CMK (cell line): ENCODE measurements around the gene GSTM3.

Source experiments
- DNase-seq: peaks from one replicate; pipeline ENCODE4 v3.0.0-alpha.2; 2010; ENCODE audit warnings: low read depth

GSTM3 gene

DNA sequence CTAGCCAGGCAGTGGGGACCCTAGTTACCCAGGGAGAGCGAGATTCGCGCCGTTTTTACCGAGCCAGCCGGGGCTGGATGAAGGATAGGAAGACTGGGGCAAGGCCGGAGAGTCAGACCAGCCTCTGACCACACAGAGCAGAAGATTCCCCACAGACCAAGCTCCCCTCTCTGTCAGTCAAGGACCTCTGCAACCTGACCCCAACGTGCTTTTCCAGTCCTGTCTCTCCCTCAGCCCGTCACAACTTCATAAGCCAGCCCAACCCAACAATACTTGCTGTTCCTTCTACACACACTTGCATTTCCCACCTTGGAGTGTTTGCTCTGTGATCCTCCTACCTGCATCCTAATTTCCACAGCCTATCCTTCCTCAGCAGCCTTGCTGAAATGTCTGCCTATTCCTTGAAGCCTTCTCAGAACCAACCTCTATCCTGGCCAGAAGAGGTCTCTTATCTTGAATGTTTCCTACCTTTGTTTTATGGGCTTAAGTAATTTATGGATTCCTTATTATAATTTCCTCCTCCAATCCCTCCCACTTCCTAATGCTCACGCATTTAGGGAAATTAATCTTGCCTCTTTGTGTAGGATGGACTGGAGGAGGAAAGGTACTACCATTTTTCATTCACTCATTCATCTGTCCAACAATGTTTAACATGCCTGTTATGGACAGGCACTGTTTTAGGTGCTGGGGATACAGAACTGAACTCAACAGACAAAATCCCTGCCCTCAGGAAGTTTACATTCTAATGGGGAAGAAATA is at the start of gene GSTM3:
Gene GSTM3 (minus strand): TSS at position 424 of the 759 bp plus-strand sequence. CDS start 751 bp downstream, outside the sequence.
- DNase-seq, result no peak

DNA sequence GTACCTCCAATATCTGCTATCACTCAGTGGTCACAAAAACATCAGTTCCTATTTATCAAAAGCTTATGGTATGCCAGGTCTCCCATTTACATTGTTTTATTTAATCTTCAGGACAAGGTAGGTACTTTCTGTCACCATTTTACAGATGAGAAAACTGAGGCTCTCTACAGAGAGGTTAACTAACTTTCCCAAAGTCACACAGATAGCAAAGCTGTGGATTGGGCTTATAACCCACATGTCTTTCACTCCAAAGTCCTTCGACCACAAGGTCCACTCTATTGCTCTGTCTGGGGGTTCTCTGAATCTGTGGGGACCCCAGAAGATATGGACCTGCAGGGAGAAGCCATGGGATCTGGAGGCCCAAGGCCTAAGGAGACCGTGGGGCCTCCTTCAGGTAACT is 49.5 kb upstream of the GSTM3 start:
- DNase-seq, result no peak

DNA sequence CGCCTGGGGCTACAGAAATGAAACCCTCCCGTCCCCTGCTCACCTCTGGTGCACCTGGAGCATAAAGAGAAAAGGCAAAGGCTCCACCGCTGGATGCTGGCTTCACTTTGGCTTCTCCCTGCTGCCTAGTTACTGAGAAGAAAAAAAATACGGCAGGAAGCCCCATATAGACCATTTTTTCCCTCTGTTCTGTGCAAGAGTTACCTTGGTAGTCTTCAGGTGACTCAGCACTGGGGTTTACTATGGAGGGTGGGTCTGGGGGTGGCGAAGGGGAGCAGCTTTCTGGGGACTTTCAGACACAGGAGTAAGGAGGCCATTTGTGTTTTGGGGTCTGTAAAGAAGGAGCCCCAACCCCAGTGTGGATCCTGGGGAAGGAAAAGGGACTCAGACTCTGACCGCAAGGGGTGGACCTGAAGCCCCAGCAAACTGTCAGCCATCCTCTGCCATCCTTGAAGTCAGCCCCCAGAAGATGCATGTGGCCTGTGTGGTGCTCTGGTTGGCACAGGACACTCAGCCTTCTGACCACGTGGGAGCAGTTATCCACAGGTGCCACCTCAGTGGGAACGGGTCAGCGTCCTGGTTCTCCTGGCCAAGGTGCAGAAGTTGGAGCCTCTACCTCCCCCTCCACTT is 48.8 kb upstream of the GSTM3 start:
- no peak for DNase-seq

DNA sequence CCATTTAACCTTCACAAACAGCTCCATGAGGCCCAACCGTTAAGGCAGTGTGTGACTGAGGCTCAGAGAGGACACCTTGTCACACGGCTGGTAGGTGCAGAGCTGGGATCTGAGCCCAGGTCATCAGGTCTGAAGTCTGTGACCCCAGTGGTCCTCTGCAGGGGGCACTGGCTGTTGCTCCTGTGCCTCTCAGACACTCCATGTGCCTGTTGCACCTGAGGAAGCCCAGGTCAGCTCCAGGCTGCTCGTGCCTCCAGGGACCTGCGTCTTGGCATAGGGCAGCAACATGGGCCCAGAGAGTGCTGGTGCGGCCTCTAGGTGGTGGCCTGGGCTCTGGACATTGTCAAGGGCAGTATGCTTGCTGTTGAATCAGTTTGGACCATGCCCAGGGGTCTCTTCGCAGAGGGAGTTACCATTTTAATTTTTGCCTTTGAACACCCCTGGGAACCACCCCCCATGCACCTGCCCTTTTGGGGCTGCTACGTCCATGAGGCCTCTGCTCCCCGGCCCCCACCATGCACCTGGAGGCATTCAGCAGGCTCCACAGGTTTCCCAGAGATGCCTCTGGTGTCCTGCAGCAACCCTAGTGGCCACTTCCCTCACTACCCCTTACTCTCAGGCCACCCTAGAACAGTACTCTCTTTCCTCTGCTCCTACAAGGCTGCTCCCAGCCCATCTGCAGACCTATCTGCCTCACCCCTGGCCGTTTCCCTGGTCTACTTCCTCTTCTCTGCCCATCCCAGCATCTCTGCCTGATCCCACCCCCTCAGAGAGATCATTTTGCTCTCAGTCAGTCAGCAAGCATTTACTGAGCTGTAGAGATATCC is 48.1 kb upstream of the GSTM3 start:
- peak; percentile 89 for DNase-seq

DNA sequence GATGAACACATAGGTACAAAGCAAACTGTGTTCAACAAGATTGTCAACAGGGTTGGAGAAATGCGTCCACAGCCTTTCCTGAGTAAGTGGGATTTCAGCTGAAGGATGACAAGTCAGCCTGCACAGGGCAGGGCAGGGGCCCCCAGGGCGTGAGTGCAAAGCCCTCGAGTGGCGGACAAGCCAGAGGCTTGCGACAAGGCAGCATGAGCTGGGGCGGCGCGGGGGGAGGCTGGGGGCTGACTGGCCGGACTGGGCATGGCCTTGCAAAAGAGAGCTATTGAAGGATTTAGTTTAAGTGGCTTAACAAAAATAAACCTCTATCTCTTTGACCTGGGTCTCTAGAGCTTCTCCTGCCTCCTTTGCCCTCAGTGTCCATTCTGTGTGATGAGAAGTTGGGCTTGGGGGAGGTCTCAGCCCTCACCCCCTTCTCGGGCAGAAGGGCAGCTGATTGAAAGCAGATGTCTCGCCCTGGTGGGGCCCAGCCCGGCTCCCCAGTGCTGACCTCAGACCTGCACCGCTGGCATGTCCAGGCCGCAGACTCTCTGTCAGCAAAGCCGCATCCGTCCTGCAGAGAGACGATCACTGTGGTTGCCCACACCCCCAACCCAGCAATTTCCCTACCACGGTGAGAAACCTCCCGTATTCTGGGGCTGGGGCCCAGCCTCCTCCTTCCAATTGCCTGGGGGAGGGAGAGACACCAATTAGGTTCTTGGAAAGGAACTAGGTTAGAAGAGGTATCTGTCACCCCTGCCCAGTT is 47.2 kb upstream of the GSTM3 start:
- no peak for DNase-seq

DNA sequence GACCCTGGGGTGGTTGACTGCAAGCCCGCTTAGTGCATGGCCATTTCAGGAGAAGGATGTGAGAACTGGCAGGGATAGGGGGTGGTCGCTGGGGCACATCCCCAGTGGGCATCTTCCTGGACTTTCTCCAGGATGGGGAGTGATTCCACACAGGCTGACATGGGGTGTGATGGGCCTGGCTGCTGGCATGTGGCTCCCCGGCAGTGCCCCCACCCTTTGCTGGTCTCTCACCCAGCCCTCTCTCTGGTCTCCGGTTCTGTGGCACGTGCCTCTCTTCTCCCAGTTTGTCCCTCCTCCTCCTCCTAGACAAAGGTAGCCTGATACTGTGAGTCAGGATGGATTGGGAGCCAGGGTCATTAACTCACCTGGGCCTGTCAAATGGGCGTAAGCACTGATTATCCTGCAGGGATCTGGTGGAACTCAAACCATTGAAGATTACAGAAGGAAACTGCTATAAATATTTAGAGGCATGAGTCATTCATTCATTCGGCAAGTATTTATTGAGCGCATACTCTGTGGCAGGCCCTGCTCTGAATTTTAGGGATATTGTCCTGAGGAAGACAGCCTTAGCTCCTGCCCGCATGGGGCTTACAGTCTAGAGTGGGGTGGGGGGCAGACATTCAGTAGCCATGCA is 46.5 kb upstream of the GSTM3 start:
- DNase-seq, result no peak

DNA sequence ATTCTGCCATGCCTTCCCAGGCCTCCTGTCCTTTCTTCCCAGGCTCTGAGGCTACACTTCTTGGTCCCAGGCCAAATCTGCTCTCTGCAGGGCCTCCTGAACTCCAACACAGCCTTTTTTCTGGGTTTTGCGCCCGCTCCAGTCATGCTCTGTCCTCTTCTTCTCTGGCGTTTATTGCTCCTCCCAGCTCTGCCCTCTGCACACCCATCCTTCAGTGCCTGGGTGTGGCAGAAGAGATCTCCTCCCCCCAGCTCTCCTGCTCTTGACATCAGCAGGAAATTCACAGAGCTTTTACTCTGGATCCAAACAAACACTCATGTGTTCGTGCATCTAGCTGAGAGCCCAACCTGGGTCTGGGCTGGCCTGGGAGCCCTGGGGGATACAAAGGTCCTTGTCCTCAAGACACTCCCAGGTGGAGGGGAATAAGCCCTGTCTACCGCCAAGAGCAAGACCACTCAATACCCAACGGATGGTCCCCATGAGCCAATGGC is 45.7 kb upstream of the GSTM3 start:
- DNase-seq, result no peak

DNA sequence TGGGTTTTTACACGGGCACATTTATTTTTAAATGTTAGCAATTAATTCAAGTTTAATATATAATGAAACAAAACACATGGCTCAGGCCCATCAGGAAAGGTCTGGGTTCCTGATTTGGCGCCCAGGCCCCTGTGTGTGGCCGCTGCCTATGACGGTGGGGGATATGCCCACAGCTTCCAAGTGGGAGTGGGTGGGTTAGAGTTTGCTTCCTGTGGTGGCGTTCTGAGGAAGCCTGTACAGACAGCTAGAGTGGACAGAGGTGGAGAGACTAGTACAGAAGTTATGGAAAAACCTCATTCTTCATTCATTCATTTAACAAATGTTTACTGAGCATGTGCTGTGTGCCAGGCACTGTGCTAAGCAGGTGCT is 45.3 kb upstream of the GSTM3 start:
- no peak for DNase-seq

DNA sequence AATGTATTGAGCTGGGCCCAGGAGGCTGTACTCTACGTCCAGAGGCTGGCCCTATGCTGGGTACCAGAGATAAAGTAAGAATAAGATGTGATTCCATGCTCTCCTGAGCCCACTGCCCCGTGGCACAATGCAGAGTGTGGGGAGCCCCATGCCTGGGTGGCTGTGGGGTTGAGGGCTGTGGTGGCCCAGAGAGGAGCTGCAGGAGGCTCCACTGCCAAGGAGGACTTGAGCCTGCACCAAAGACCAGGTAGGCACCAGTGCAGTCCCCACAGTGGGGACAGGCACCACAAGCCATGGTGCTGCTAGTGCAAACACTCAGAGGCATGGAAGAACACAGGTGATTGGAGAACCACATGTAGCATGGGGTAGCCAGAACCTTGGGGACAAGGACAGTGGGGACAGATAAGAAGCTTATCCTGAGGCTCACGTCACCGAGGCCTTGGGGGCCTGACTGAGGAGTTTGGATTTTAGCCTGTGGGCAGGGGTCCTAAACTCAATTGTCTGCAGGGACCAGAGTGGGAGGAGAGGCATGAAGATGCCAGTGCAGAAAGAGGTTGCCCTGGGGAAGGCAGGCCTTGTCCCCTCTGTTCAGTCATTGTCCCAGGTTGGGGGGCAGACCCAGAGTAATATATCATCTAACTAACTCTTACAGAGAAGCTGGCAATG is 44.7 kb upstream of the GSTM3 start:
- no peak for DNase-seq

DNA sequence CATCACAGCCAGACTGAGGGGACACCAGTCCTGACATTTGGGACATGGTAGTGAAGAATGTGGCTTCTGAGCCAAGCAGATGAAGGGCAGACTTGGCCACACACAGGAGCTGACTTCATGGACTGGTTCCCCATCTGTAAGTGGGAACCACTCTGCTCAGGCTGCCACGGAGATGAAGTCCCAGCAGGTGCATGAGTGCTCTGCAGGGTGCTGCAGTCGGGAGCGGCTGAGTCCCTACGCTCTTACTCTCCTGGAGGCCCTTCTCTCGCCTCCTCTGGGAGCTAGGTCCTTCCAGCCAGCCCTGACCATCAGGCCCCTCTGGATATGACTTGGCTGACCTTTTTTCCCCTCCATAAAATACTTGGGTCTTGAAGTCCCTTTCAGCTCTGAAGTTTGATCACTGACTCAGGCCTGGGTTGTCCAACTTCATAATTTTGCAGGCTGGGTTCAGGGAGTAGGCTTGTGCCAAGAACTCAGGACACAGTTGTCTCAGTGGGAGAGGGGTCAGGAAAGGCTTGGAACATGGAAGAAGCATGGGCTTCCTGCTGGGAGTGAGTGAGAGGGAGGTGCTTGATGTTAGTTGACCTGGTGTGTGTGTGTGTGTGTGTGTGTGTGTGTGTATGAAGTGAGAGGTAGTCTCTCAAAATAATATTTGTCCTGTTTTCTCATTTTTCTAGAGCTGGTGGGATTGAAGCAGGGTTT is 43.9 kb upstream of the GSTM3 start:
- DNase-seq, result no peak

DNA sequence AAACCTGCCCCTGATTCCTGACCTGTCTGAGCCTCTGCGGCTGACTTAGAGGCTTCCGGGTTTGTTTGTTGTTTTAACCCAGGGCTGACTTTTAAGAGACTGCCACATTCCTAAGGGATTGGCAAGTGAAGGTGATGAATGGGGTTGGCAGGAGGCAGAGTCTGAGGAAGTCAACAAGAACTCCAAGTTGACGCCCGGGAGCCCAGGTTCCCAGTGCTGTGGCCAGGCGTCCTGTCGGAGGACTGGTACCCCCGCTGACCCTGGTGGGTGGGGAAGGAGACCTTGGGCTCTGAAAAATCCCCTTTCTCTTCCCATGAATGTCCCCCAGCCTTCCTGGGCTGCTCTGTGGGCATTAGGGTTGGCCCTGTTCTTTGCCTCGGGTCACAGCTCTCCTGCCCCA is 42.6 kb upstream of the GSTM3 start:
- DNase-seq, result no peak

DNA sequence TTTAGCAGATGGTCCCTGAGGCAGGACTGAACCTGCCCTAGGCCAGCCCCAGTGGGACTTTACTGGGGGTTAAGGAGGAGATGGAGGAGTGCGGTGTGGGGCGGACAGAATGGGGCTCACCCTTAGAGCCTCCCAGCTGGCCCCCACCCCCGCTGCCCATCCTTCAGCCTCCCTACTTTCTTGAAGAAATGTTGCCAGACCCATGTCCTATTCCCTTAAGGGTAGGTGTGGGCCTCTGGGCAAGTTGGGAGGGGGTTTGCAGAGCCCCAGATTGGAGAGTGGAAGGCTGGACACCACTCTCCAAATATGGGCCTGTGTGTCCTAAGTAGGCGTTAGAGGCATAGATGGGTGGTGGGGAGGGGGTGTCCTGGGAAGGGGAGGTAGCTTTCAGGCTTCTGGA is 42.1 kb upstream of the GSTM3 start:
- no peak for DNase-seq

DNA sequence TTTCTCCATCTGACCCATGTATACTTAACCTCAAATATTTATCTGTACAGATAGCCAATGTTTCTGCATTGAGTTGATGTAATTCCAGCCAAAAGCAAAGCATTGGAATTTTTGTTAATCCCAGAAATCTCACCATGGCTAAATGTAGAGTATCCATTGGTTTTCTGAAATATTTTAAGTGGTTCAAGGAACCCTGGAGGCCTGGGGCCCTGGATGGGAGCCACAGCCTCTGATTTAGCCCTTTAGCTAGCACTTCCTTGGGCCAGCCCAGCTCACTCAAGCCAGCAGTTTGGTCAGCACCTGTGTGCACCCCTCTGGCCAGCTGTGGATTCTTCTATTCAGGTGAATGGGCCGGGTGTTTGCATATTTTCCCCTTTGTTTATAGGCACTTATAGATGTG is 41.7 kb upstream of the GSTM3 start:
- no peak for DNase-seq

DNA sequence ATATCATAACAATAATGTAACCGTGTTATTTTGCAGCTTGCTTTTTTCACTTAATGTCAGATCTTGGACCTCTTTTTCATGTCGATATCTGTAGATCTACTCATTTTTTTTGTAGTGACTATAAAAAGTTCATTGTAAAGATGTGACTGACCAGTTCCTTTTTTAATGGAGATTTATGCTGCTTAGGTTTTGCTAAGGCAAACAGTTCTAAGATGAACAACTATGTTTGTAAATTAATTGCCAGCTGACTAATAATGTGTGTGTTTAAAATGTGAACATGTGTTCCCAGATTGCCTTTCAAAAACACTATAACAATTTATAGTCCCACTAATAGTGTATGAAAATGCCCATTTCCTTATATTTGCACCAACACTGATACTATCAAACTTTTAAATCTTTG is 41.0 kb upstream of the GSTM3 start:
- DNase-seq, result no peak

DNA sequence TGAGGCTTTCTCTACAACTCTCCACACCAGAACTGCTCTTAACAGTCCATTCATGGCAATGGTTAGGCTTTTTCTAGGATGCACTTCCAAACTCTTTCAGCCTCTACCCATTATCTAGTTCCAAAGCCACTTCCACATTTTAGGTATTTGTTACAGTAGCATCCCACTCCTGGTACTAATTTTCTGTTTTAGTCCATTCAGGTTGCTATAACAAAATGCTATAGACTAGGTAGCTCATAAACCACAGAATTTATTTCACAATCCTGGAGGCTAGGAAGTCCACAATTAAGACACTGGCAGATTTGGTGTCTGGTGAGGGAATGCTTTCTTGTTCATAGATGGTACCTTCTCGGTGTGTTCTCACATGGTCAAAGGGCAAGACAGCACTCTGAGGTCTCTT is 40.1 kb upstream of the GSTM3 start:
- no peak for DNase-seq

DNA sequence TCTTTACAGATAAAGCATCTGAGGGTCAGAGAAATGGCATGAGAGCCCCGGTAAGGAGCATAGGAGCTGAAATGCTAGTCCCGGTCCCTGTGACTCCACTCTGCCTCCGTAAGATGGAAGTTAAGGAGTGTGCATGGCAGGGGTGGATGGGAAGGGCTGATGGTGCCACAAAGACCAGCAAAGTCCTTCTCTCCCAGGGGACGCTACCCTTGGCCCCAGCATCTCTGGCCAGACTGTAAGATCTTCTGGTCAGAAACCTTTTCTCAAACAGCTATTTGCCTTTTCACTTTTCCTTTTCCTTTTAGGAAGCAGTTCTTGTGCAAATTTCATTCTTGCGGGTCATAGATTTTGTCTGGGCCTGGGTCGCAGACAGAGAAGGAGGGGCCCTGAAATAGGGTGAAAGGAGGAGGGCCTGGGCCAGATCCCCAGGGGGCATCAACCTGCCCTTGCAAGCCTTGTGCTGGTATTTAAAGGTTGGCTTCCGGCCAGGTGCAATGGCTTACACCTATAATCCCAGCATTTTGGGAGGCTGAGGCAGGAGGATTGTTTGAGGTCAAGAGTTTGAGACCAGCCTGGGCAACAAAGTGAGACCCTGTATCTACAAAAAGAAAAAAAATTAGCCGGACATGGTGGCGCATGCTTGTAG is 37.3 kb upstream of the GSTM3 start:
- no peak for DNase-seq

DNA sequence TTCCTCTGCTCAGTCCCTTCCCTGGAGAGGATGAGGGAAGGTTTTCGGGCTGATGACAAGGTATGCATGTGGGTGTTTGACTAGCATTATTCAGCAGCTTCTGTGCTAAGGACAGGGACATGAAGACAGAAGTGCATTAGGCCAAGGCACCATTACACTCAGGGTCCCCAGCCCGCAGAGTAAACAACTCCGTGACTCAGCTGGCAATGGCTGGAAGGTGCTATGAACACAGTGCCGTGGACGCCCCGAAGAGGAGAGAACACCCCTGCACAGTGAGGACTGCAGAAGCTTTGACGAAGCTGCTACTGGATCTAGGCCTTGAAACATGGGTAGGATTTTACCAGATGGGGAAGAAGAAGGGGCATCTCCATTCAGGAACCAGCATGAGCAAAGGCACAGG is 36.6 kb upstream of the GSTM3 start:
- DNase-seq, result no peak

DNA sequence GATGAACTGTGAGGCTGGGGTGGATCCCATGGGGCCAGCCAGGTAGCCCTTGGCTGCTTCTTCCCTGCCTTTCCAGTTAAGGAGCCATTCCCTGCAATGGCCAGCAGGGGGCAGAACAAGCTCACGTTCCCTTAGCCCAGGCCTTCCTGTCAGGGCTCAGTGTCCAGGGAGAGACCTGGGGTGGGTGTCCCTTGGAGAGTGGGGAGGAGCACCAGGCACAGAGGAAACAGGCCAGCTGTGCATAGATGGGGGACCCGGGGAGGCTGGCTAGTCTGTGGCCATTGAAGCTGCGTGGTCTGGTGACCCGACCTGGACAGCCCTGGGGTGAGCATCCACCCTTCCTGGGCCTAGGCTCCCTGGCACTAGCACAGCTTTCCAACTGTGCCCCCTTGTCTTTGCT is 36.1 kb upstream of the GSTM3 start:
- peak; percentile 71 for DNase-seq

DNA sequence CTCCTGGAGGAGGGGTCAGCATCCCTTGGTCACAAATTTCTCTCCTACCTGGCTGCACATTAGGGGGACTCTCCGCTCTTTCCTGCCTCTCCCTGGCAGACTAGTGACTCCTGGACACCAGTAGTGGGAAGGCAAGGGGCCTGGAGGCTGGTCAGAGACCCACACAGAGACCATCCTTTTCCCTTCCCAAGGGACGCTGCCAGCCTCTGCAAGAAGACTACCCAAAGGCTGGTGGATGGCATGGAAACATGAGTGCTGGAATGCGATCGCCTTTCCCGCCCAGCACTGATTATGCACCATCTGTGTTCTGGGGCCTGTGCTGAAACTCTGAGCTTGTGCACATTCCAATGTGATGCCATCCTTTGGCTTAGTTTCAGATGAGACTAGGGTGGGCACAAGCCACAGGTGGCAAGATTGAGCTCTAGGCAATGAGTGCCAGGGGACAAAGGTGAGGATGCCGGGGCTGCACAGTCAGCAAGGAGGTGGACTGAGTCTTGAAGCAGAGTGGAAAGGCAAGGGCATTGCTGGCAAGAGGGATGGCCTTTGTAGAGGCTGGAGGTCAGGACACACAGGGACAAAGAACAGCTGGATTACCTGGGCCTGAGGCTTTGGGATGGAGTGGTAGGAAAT is 35.5 kb upstream of the GSTM3 start:
- DNase-seq, result no peak

DNA sequence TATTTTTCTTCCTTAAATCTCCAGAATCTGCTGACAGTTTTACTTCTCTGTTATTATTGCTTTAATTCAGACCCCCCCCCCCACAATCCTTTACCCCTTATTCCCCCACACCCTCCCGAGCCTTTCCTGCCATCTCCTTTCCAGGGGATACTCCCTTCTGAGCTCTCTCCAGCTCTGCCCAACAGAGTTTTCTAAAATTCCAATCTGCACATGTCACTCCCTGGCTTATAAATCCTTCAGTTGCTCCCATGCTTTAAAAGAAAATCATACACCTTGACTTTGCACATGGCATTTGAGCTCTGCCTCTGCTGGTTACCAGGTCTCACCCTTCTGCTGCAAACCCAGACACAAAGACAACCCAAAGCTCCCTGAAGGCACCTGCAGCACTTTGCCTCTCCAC is 34.6 kb upstream of the GSTM3 start:
- DNase-seq, result no peak
